GM19455 (cell line): ENCODE measurements around the gene SMG6.
"Not testable (repeated sequence)": the region's sequence is repeated elsewhere in the genome, so short reads cannot be mapped to it uniquely, and the experiment has no call there.

Experiments
- ATAC-seq: cut with Tn5 transposase; IDR thresholded peaks from one replicate; pipeline ENCODE4 v1.9.1; 2021; ENCODE audit not compliant: unreplicated experiment

Gene SMG6

DNA sequence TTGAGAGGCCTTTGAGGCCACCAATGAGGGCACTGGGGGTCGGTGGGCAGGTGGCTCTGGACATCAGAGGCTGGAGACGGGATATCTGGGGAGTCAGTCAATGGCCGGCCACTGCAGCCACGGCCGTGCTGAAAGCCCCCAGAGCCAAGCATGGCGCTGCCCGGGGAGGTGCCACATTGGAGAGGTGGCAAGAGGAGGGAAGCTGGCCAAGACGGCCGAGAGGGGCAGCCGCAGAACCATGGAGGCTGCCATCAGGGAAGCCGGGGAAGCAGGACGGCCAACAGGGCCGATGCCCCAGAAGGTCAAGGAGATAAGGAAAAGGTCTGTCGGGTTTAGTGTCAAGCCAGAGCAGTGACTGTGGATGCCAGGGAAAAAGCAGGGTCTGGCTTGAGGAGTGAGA lies 288.3 kb downstream of the SMG6 start:
- ATAC-seq, result no peak

DNA sequence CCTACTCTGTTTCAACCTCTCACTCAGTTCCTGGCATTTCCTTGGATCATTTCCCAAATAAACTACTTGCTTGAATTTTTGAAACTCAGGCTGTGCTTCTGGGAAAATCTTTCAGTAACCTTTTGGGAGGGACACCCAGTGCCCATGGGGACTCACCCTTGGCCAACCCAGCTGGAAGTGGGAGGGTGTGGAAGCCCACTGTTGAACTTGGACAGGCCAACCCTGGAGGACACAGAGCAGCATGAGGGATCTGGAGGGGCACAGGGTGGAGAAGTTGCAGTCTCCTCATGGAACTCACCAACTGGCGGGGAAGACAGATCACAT lies 289.6 kb downstream of the SMG6 start:
- no peak for ATAC-seq

DNA sequence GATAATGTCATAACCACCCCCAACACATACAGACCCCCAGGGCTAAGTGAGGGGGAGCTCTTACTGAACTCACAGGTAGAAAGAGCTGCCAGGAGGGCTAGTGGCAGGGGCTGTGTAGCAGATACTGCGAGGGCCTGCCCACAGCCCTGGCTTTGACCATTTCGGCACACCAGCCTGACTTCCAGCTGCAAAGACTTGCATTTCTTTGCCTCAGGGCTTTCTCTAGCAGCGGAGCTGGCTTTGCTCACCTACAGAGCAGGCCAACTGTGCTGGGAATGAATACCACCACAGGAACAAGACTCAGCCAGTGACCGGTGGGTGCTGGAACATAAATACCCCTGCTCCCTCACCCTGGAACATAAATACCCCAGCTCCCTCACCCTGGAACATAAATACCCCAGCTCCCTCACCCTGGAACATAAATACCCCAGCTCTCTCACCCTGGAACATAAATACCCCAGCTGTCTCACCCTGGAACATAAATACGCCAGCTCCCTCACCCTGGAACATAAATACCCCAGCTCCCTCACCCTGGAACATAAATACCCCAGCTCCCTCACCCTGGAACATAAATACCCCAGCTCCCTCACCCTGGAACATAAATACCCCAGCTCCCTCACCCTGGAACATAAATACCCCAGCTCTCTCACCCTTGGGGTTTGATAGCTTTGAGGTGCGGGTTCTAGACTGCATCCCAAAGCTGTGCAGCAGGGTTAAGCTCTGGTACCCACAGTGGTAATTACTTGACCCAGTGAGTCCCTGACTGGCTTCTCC lies 290.2 kb downstream of the SMG6 start:
- not testable (repeated sequence) for ATAC-seq

DNA sequence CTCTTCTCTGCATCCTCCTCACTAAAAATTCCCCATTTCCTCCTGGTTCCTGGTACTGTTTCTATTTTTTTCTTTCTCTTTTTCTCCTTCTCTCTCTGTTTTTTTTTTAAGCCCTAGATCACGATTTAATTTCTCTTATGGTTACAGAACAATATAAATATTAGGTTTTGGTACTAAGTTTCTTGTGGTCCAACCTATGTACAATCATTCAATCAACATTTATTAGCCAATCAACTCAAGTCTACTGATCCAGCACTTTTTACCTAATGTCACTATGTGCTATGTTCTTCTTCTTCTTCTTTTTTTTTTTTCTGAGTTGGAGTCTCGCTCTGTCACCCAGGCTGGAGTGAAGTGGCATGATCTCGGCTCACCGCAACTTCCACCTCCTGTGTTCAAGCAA lies 291.1 kb downstream of the SMG6 start:
- ATAC-seq, result no peak

DNA sequence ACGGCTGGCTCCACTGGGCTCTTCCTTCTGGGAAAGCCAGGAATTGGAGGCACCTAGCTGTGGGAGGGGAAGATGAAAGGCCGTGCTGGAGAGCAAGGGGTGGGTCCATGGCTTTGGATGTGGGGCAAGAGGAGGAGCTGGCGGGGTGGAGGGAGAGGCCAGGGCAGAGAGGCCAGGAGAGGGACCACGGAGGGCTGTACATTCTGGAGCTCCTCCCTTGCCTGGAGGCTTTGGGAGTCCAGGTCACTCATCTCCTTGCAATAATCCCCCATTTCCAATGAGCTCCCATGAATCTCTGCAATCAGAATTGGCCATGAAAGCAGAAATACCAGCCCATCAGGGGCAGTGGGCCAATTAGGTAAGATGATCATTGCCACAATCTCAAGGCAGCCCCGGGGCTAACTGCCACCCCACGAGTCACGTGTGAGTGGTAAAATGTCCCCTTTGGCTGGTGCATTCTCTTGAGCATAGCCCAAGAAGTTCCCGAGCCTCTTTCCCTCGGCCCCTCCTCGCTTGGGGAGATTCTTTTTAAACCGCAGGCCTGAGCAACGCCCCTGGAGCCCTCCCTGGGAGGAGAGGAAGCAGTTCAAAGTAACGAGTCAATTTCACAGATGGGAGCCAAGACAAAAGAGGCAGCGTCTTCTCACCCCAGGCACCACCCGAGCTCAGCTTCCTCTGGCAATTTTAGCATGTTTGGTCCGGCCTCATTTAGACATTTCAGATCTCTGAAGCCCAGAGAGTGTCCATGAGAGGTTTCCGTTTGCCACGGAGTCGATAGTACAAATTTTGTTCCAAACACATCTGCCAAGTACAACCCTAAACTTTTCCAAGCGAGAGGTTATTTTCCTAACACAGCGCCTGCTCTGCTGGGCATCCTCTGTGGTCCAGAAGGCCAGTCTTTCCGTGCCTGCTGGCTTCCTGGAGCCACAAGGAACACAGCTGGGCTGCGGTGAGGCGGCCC lies 291.9 kb downstream of the SMG6 start:
- no peak for ATAC-seq
